Gastroesophageal sphincter (tissue), 4 donors: ENCODE measurements around the gene PLS1. TPM values are rescaled to one million over a fixed set of nuclear protein-coding genes. Genes with fewer than 3 reads are reported as not detected.
"Not testable (repeated sequence)": the region's sequence is repeated elsewhere in the genome, so short reads cannot be mapped to it uniquely, and the experiment has no call there.

Experiments used
- ATAC-seq: fragments of 150-250 bp; one replicate; pipeline ENCODE4 v1.9.1; 2016; ENCODE audit warnings: mild to moderate bottlenecking, moderate library complexity
- H3K27ac ChIP-seq, 4 donors: fragments of 200-600 bp; sonication (generic) in 3 of 4; 1 replicate in 3 of 4; 2 replicates in 1 of 4; pipeline ENCODE4 v1.5.1; 2016 to 2019
- H3K27me3 ChIP-seq: fragments of 200-600 bp; sonication (generic); one replicate; pipeline ENCODE4 v1.5.1; 2019
- H3K36me3 ChIP-seq, 2 donors: fragments of 200-600 bp; sonication (generic); one replicate each; pipeline ENCODE4 v1.5.1; 2019; ENCODE audit warnings: control low read depth in 1 of 2
- H3K4me1 ChIP-seq, 3 donors: fragments of 200-600 bp; sonication (generic); 1 replicate in 2 of 3; 2 replicates in 1 of 3; pipeline ENCODE4 v1.5.1; 2016 to 2019; ENCODE audit warnings: control low read depth in 2 of 3
- H3K4me3 ChIP-seq, 2 donors: fragments of 200-600 bp; sonication (generic); one replicate each; pipeline ENCODE4 v1.5.1; 2019; ENCODE audit warnings: mild to moderate bottlenecking in 1 of 2, moderate library complexity in 1 of 2
- H3K9me3 ChIP-seq, 3 donors: fragments of 200-600 bp; sonication (generic); one replicate each; pipeline ENCODE4 v1.5.1; 2017 to 2019; ENCODE audit warnings: control low read depth in 2 of 3
- CTCF ChIP-seq, 4 experiments: fragments of 200-600 bp in 2 of 4; fragments of 450-650 bp in 2 of 4; sonication (generic) in 1 of 4; IDR thresholded peaks; one replicate each; pipeline ENCODE4 v1.5.1; 2017 to 2019; ENCODE audit warnings: antibody characterized with exemption in 4 of 4, mild to moderate bottlenecking in 2 of 4, moderate library complexity in 2 of 4
- EP300 ChIP-seq: sonication (generic); formaldehyde crosslinking; IDR thresholded peaks from one replicate; pipeline ENCODE4 v1.6.1; 2017; ENCODE audit warnings: antibody characterized with exemption, mild to moderate bottlenecking
- POLR2A ChIP-seq, 2 donors: fragments of 450-650 bp; IDR thresholded peaks; one replicate each; pipeline ENCODE4 v1.6.1; 2017; ENCODE audit warnings: antibody characterized with exemption in 2 of 2, mild to moderate bottlenecking in 2 of 2, moderate library complexity in 1 of 2
- POLR2AphosphoS5 ChIP-seq: sonication (generic); formaldehyde crosslinking; IDR thresholded peaks from one replicate; pipeline ENCODE4 v1.6.1; 2017; ENCODE audit warnings: antibody characterized with exemption
- WGBS, 2 donors: methylation state at CpG; one replicate each; pipeline ENCODE4 v1.1.5; 2018; ENCODE audit warnings: low coverage in 1 of 2; 5-methylcytosine and 5-hydroxymethylcytosine counted together
- total RNA-seq, 4 donors: library from RNA; depleted of rRNA; stranded (reverse); fragments of >200 nt; gene quantifications; one replicate each; pipeline ENCODE4 v1.1.0, GENCODE V29; 2016

Gene PLS1
- total RNA-seq, 4 donors from 2014 or later, result 1.2 to 9.0 (median 4.3) TPM

DNA sequence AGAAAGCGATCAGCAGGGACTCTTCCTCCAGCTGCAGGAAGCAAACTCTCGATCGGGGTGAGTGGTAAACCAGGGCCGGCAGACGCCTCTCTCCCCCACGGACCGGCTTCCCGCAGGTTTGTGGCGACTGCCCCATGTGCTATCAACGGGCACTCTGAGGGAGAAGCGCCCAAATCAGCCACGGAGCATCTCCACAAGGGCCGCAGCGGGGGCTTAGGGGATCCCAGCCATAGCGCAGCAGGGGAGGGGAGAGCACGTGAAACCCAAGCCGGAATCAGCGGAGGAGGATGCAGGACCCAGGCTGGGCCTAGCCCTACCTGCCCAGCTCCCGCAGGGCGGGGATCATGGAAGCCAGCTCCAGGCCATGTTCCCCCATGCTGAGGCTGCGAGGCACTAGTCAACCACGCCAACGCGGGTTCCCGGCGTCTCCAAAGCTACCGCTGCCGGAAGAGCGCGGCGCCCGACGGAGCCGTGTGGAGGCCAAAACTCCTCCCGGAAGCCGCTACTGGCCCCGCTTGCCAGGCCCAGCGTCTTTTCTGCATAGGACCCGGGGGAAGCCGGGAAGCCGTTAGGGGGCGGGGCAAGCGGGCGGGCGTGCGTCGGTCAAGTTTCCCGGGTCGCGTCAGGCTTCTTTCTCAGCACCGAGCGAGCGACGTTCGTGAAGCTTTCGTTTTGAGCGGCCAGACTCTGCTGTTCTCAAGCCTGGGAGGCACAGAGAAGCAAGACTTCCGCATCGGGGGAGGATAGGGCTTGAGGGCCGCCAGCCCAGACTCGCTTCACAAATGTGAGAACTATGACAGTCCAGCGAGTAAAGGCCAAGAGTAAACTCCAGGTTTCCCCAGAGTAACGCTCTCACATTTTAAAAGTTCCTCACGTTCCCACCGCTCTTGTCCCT is 17.6 kb upstream of the PLS1 start, which contains the start of gene ATR:
TSS of gene ATR (minus strand) at position 405 of the 895 bp plus-strand sequence. CDS start at position 376, 29 bp downstream.
- Histone ChIP-seq H3K4me3 (peak within 1 kb of the TSS; percentile 68 to 69), H3K4me1 (peaks cover 9 to 34% (median 14%) of the 10 kb centered on the region in 3 donors), H3K27me3 (no peaks in the 10 kb centered on the region), H3K27ac (peak within 1 kb of the TSS; percentile 85 to 92 (median 90)), H3K36me3 (no peaks in the 10 kb centered on the region), H3K9me3 (no peaks in the 10 kb centered on the region)
- WGBS, 2 donors, result 0 to 1% methylated on average over 9 of the region's 65 CpGs
- ATAC-seq, result peak; percentile 99
- no peak for TF ChIP-seq CTCF (IDR thresholded peaks at IDR 0.05)
- TF ChIP-seq POLR2AphosphoS5, result peak; percentile 91
- TF ChIP-seq POLR2A (IDR thresholded peaks at IDR 0.05), result peak; percentile 70 to 79
- no peak for TF ChIP-seq EP300

GRCh38 chr3:142580061-142580423 is 16.2 kb upstream of the PLS1 start:
- 100% methylated on average over 1 of the region's 1 CpG; no CpG with 5 or more reads in 1 of the 2 donors for WGBS, 2 donors
- H3K27me3 ChIP-seq, result no peaks in the 10 kb centered on the region
- H3K4me3 ChIP-seq, result no peak overlapping the region

GRCh38 chr3:142581070-142581469 is 15.1 kb upstream of the PLS1 start:
- not testable (repeated sequence) for H3K27me3 ChIP-seq, H3K36me3 ChIP-seq, H3K4me3 ChIP-seq, ATAC-seq, H3K27ac ChIP-seq, H3K9me3 ChIP-seq
- 67 to 71% methylated on average over 3 to 4 of the region's 11 CpGs for WGBS, 2 donors
- H3K4me1 ChIP-seq, result peaks cover 9 to 28% (median 14%) of the 10 kb centered on the region in 3 donors

More at GRCh38 chr3:142580061-142580423, 16.2 kb upstream of the PLS1 start:
- Histone ChIP-seq H3K27ac (peak overlapping the region in 3 of 4 donors; percentile 85 to 92 (median 89)), H3K4me1 (peaks cover 9 to 34% (median 14%) of the 10 kb centered on the region in 3 donors), H3K9me3 (no peaks in the 10 kb centered on the region), H3K36me3 (no peaks in the 10 kb centered on the region)
- TF ChIP-seq CTCF (IDR thresholded peaks at IDR 0.05), result no peak
- no peak for TF ChIP-seq EP300
- TF ChIP-seq POLR2AphosphoS5, result no peak
- TF ChIP-seq POLR2A (IDR thresholded peaks at IDR 0.05), result no peak
- no peak for ATAC-seq

GRCh38 chr3:142586803-142587406 is 9.3 kb upstream of the PLS1 start:
- ATAC-seq, result peak; percentile 63
- H3K9me3 ChIP-seq, result no peaks in the 10 kb centered on the region
- no peak overlapping the region for H3K4me3 ChIP-seq
- no peaks in the 10 kb centered on the region for H3K36me3 ChIP-seq
- WGBS, 2 donors, result 35 to 48% methylated on average over 2 of the region's 2 CpGs
- no peaks in the 10 kb centered on the region for H3K4me1 ChIP-seq
- peak; percentile 35 to 72 (median 60) for TF ChIP-seq CTCF (IDR thresholded peaks at IDR 0.05)
- TF ChIP-seq POLR2AphosphoS5, result peak; percentile 56
- no peak for TF ChIP-seq POLR2A (IDR thresholded peaks at IDR 0.05)
- no peak for TF ChIP-seq EP300
- H3K27me3 ChIP-seq, result no peaks in the 10 kb centered on the region
- H3K27ac ChIP-seq, result no peak overlapping the region

DNA sequence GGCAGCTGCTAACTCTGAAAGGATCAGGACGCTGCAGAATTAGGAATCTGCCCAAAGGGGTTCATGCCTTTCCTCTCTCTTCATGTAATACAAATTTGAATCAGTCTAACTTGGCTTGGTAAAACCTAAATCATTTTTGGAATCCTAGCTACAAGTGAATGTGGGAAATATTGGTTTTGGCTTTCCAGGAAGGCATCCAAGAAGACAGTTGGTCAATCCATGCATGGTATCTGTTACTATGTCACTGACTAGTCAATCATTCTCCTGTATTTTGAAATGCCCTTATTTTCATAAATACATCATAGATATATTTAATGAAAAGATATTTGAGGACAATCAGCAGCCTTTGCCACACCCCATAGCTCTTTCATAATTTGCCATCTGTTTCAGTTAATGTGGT is 7.5 kb upstream of the PLS1 start:
- Histone ChIP-seq H3K4me1 (no peaks in the 10 kb centered on the region), H3K27me3 (no peaks in the 10 kb centered on the region), H3K36me3 (no peaks in the 10 kb centered on the region), H3K27ac (no peak overlapping the region), H3K4me3 (no peak overlapping the region), H3K9me3 (no peaks in the 10 kb centered on the region)
- WGBS, 2 donors, result 55 to 89% methylated on average over 1 of the region's 1 CpG
- ATAC-seq, result no peak
- no peak for TF ChIP-seq EP300
- TF ChIP-seq POLR2AphosphoS5, result no peak
- no peak for TF ChIP-seq POLR2A (IDR thresholded peaks at IDR 0.05)
- no peak for TF ChIP-seq CTCF (IDR thresholded peaks at IDR 0.05)

DNA sequence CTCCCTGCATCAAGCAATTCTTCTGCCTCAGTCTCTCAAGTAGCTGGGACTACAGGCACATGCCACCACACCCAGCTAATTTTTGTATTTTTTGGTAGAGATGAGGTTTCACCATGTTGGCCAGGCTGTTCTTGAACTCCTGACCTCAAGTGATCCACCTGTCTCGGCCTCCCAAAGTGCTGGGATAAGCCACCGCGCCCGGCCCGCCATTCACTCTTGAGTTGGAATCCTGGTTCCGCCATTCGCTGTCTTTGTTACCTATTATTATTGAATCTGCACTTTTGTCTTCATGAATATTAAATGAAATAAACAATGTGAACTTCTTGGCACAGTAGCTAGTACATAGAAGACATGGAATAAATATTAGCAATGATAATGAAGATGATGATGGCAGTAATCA is 3.9 kb upstream of the PLS1 start:
- WGBS, 2 donors, result 92% methylated on average over 2 to 7 of the region's 7 CpGs

More for the DNA sequence above, 3.9 kb upstream of the PLS1 start:
- not testable (repeated sequence) for H3K36me3 ChIP-seq, H3K4me3 ChIP-seq, H3K27ac ChIP-seq, ATAC-seq, H3K9me3 ChIP-seq, H3K27me3 ChIP-seq
- peaks cover 0 to 15% (median 0%) of the 10 kb centered on the region in 3 donors for H3K4me1 ChIP-seq
